CD8-positive, alpha-beta memory T cell (primary cell): ENCODE data around the gene AVPR2. TPM values are rescaled to one million over a fixed set of nuclear protein-coding genes. Genes with fewer than 3 reads are reported as not detected.

Source experiments
- CTCF ChIA-PET: fragments of 350-600 bp; sonication (Branson Sonifier 250); formaldehyde crosslinking; loops from one replicate; lab custom pipeline; 2021; ENCODE audit warnings: antibody characterized with exemption; lab: Charles Lee
- POLR2A ChIA-PET: fragments of 350-600 bp; sonication (Branson Sonifier 250); formaldehyde crosslinking; loops from one replicate; lab custom pipeline; 2021; ENCODE audit warnings: antibody characterized with exemption; lab: Charles Lee
- DNase-seq, 5 donors: peaks; one replicate each; pipeline versions ENCODE4 v3.0.0 to v3.0.0-alpha.2; 2020 to 2022; ENCODE audit warnings: mixed read lengths in 1 of 5
- H3K27ac ChIP-seq: one replicate; pipeline ENCODE4 v1.7.0; 2013; ENCODE audit warnings: low read depth, mild to moderate bottlenecking, low read length, moderate library complexity
- H3K27me3 ChIP-seq: 2 replicates; pipeline ENCODE4 v1.7.0; 2013; ENCODE audit warnings: low read length, mild to moderate bottlenecking; ENCODE audit not compliant: insufficient read depth, poor library complexity, severe bottlenecking
- H3K36me3 ChIP-seq: 2 replicates; pipeline ENCODE4 v1.7.0; 2013; ENCODE audit warnings: mild to moderate bottlenecking, low read length, moderate library complexity; ENCODE audit not compliant: insufficient read depth
- H3K4me1 ChIP-seq: 2 replicates; pipeline ENCODE4 v1.7.0; 2013; ENCODE audit warnings: mild to moderate bottlenecking, low read length, moderate library complexity; ENCODE audit not compliant: insufficient read depth
- H3K4me3 ChIP-seq: 2 replicates; pipeline ENCODE4 v1.7.0; 2013; ENCODE audit warnings: mild to moderate bottlenecking, low read length
- H3K9me3 ChIP-seq: 2 replicates; pipeline ENCODE4 v1.7.0; 2013; ENCODE audit warnings: mild to moderate bottlenecking, low read length
- H3K27ac Mint-ChIP-seq, 8 donors: one replicate each; pipeline ENCODE4 v1.8.0; 2020 to 2021; ENCODE audit warnings: mixed read lengths in 8 of 8, mild to moderate bottlenecking in 6 of 8, inconsistent platforms in 3 of 8, moderate library complexity in 3 of 8
- H3K27me3 Mint-ChIP-seq, 2 donors: one replicate each; pipeline ENCODE4 v1.8.0; 2020 to 2021; ENCODE audit warnings: mixed read lengths in 2 of 2, mild to moderate bottlenecking in 1 of 2, moderate library complexity in 1 of 2
- H3K36me3 Mint-ChIP-seq, 3 donors: one replicate each; pipeline ENCODE4 v1.8.0; 2020 to 2021; ENCODE audit warnings: mixed read lengths in 3 of 3, inconsistent platforms in 1 of 3, mild to moderate bottlenecking in 1 of 3
- H3K4me1 Mint-ChIP-seq, 3 donors: one replicate each; pipeline ENCODE4 v1.8.0; 2020 to 2021; ENCODE audit warnings: mixed read lengths in 3 of 3, inconsistent platforms in 1 of 3, mild to moderate bottlenecking in 1 of 3
- H3K4me3 Mint-ChIP-seq, 7 donors: one replicate each; pipeline ENCODE4 v1.8.0; 2020 to 2021; ENCODE audit warnings: mixed read lengths in 7 of 7, mild to moderate bottlenecking in 6 of 7, moderate library complexity in 4 of 7, inconsistent platforms in 2 of 7
- H3K9me3 Mint-ChIP-seq, 5 donors: one replicate each; pipeline ENCODE4 v1.8.0; 2020 to 2022; ENCODE audit warnings: mixed read lengths in 5 of 5, mild to moderate bottlenecking in 3 of 5, moderate library complexity in 2 of 5, inconsistent platforms in 1 of 5
- polyA plus RNA-seq: library from polyadenylated mRNA; unstranded; fragments of 300-500 nt; fragmentation: Illumina TruSeq; gene quantifications from one replicate; pipeline ENCODE4 v1.2.3, GENCODE V29; 2021
- total RNA-seq, 2 experiments: library from RNA; stranded (reverse); gene quantifications; one replicate each; pipeline ENCODE4 v1.2.3, GENCODE V29; 2021

Gene AVPR2
- total and polyA plus RNA-seq, 3 experiments from 2014 or later: not detected

DNA sequence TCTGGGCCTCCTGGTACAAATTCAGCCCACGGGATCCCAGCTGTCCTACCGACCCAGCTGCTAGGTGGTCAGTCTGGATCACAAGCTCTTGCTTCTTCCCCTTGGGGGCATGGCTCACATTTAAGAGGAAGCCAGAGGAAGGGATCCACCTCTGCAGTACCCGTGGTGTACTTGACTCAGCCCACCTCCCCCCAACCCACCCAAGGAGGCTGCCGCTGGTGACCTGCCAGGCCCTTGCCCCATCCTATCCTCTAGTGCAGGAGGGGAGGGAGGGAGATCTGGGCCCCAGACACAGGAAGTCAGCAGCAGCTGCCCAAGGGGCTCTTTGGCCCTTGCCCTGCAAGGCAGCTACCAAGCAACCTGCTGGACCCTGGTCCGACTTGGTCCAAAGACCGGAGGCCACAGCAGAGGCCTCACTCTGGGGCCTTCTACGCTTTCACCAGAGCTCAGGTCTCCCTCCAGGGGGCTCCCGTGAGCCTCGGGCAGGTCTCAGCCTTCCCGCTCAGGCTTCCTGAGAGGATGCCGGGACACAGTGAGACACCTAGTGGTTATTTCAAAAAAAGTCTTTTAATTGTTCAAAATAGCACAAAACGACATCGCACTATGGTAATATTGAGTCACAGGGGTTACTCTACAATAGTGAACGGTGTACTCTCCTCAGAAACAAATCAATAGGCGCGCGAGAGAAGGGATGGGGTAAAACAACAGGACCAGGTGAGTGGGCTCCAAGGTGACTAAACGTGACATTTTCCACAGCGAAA is 42.7 kb downstream of the AVPR2 start:
- ChIA-PET POLR2A (interaction anchor here (0.6 to 2.2 kb wide), 5 partner anchors 12 to 200 kb away, joined by 3 to 17 read pairs (median 4); partner anchors contain the start of genes ARHGAP4 and NAA10), CTCF (interaction anchor here (0.7 to 10.4 kb wide), 19 partner anchors 11 to 220 kb away, joined by 3 to 230 read pairs (median 4); partner anchors contain the start of genes ARHGAP4, HCFC1, IDH3G and NAA10)
- H3K27ac Mint-ChIP-seq: peak overlapping the region in 7 of 8 donors; percentile 59 to 93 (median 78)
- Histone ChIP-seq H3K9me3 (no peaks in the 10 kb centered on the region), H3K4me1 (peaks cover 13% of the 10 kb centered on the region), H3K27me3 (no peaks in the 10 kb centered on the region), H3K36me3 (peaks cover 10% of the 10 kb centered on the region), H3K27ac (no peak overlapping the region), H3K4me3 (no peak overlapping the region)
- H3K4me3 Mint-ChIP-seq: peak overlapping the region in 4 of 7 donors; percentile 0 to 17 (median 10)
- H3K27me3 Mint-ChIP-seq: peaks cover 0 to 2% of the 10 kb centered on the region in 2 donors
- H3K9me3 Mint-ChIP-seq: no peaks in the 10 kb centered on the region
- peaks cover 0 to 24% (median 8%) of the 10 kb centered on the region in 3 donors for H3K36me3 Mint-ChIP-seq
- peak; percentile 64 to 85 (median 75) for DNase-seq
- H3K4me1 Mint-ChIP-seq: peaks cover 9 to 15% (median 13%) of the 10 kb centered on the region in 3 donors

DNA sequence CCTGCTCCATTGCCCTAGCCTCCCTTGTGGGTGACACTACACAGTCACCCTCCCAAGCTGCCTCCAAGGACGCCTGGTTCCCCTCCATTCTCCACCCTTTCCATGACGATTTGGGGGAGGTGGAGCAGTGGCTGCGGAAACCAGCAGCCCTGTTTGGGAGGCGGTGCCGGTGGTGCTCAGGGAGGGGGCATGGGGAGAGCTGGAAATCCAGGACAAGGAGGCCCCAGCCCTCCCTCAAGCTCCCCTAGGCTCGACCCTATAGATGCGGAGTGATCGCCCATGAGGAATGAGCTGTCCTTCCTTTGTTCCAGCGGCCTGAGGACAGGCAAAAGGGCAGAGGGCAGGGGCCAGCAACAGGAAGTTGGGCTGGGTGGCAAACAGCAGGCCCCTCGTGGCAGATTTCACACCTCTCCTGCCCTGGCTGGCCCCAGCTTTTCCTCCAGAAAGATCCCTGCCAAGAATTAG is 43.6 kb downstream of the AVPR2 start:
- H3K27me3 ChIP-seq: no peaks in the 10 kb centered on the region
- no peak overlapping the region for H3K4me3 ChIP-seq
- Mint-ChIP-seq H3K4me1 (peaks cover 9 to 15% (median 13%) of the 10 kb centered on the region in 3 donors), H3K36me3 (peaks cover 0 to 29% (median 8%) of the 10 kb centered on the region in 3 donors), H3K9me3 (no peaks in the 10 kb centered on the region), H3K27me3 (peaks cover 0 to 2% of the 10 kb centered on the region in 2 donors), H3K27ac (peak overlapping the region in 4 of 8 donors; percentile 15 to 91 (median 39)), H3K4me3 (peak overlapping the region in 1 of 7 donors; percentile 20)
- POLR2A ChIA-PET: interaction anchor here (0.7 to 2.2 kb wide), 3 partner anchors 19 to 23 kb away, joined by 3 to 17 read pairs (median 3); partner anchors contain the start of gene ARHGAP4
- no peak overlapping the region for H3K27ac ChIP-seq
- H3K36me3 ChIP-seq: peaks cover 17% of the 10 kb centered on the region
- DNase-seq: no peak
- no peaks in the 10 kb centered on the region for H3K9me3 ChIP-seq
- CTCF ChIA-PET: interaction anchor here (0.9 to 10.4 kb wide), 9 partner anchors 8 to 204 kb away, joined by 3 to 230 read pairs (median 7); partner anchors contain the start of genes ARHGAP4, HCFC1, IDH3G and SSR4
- peaks cover 15% of the 10 kb centered on the region for H3K4me1 ChIP-seq

DNA sequence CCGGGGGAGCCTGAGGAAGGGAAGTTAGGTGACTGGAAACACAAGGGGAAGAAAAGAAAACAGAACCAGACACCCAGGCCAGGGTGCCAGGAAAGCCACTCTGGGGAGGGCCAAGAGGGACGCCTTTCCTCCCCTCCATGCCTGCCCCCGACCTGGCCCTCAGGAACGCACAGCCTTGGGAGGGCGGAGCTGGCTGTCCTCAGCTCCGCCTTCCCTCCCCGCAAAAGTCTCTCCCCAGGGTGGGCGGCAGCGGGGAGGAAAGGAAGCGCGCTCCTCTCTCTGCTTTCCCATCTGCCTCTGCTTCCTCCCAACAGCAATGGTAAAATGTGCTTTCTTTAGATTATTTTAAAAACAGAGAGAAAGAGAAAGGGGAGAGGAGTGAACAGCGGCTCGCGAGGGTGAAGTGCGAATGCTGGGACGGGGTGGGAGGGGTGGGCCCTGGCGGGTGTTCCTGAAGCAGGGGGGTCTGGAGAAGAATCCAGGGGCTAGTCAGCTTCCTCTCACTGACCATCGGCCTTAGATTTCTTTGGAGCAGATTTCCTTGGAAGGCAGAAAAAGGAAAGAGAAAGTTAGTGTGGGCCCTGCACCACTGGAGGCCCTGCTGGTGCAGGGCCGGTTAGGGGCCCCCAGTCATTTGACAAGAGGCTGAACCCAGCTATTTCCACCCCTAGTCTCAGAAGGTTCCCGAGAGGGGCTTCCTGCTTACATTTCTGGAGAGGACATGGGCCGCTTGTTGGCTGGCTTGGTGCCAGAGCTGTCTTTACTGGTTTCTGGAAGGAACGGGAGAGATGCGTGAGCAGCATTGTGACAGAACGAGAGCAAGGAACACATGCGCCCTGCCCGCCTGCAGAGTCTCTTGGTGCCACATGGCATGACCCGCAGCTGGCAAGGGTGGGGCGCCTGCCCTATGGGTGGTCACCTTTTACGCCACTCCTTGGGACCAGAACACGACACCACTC is 44.7 kb downstream of the AVPR2 start:
- H3K27me3 Mint-ChIP-seq: peaks cover 0 to 2% of the 10 kb centered on the region in 2 donors
- ChIA-PET POLR2A (interaction anchor here (1.0 to 1.7 kb wide), 5 partner anchors 15 to 223 kb away, joined by 3 to 4 read pairs (median 4); partner anchors contain the start of gene ARHGAP4), CTCF (interaction anchor here (0.9 to 10.4 kb wide), 7 partner anchors 9 to 195 kb away, joined by 3 to 230 read pairs (median 7); partner anchors contain the start of genes ARHGAP4, HCFC1, IDH3G and SSR4)
- Histone ChIP-seq H3K9me3 (no peaks in the 10 kb centered on the region), H3K27ac (no peak overlapping the region), H3K4me3 (no peak overlapping the region), H3K27me3 (no peaks in the 10 kb centered on the region), H3K4me1 (peaks cover 10% of the 10 kb centered on the region), H3K36me3 (peaks cover 17% of the 10 kb centered on the region)
- DNase-seq: no peak
- peaks cover 0 to 36% (median 8%) of the 10 kb centered on the region in 3 donors for H3K36me3 Mint-ChIP-seq
- peaks cover 9 to 20% (median 16%) of the 10 kb centered on the region in 3 donors for H3K4me1 Mint-ChIP-seq
- no peaks in the 10 kb centered on the region for H3K9me3 Mint-ChIP-seq
- H3K27ac Mint-ChIP-seq: peak overlapping the region in 5 of 8 donors; percentile 15 to 69 (median 38)
- H3K4me3 Mint-ChIP-seq: no peak overlapping the region

DNA sequence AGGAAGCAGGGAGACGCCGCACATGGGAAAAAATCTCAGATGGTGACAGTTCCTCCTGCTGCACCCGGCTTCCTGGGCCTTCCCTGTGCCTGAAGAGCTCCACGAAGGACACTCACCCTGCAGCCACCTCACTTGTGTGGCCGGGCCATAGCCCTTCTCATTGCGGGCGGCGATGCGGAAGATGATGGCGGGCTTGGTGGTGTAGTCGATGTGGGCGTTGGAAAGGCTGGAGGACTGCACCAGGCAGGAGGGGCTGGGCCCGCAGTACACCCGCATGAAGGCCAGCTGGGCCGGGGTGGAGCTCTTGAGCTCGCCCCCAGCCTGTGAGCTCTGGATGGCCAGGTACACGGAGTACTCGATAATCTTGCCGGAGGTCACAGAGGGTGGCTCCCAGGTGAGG is 45.7 kb downstream of the AVPR2 start:
- CTCF ChIA-PET: interaction anchor here (1.5 to 10.4 kb wide), 3 partner anchors 18 to 186 kb away, joined by 8 to 230 read pairs (median 54); partner anchors contain the start of genes ARHGAP4, HCFC1 and PLXNB3
- peaks cover 9 to 19% (median 16%) of the 10 kb centered on the region in 3 donors for H3K4me1 Mint-ChIP-seq
- Histone ChIP-seq H3K4me1 (peaks cover 10% of the 10 kb centered on the region), H3K27ac (no peak overlapping the region), H3K9me3 (no peaks in the 10 kb centered on the region), H3K27me3 (no peaks in the 10 kb centered on the region), H3K4me3 (no peak overlapping the region), H3K36me3 (peaks cover 17% of the 10 kb centered on the region)
- DNase-seq: no peak
- no peak overlapping the region for H3K4me3 Mint-ChIP-seq
- POLR2A ChIA-PET: interaction anchor here (1.1 to 1.7 kb wide), 5 partner anchors 16 to 224 kb away, joined by 3 to 4 read pairs (median 3); partner anchors contain the start of gene ARHGAP4
- peaks cover 0 to 43% (median 11%) of the 10 kb centered on the region in 3 donors for H3K36me3 Mint-ChIP-seq
- peaks cover 0 to 2% of the 10 kb centered on the region in 2 donors for H3K27me3 Mint-ChIP-seq
- peak overlapping the region in 3 of 8 donors; percentile 8 to 57 (median 40) for H3K27ac Mint-ChIP-seq
- no peaks in the 10 kb centered on the region for H3K9me3 Mint-ChIP-seq

DNA sequence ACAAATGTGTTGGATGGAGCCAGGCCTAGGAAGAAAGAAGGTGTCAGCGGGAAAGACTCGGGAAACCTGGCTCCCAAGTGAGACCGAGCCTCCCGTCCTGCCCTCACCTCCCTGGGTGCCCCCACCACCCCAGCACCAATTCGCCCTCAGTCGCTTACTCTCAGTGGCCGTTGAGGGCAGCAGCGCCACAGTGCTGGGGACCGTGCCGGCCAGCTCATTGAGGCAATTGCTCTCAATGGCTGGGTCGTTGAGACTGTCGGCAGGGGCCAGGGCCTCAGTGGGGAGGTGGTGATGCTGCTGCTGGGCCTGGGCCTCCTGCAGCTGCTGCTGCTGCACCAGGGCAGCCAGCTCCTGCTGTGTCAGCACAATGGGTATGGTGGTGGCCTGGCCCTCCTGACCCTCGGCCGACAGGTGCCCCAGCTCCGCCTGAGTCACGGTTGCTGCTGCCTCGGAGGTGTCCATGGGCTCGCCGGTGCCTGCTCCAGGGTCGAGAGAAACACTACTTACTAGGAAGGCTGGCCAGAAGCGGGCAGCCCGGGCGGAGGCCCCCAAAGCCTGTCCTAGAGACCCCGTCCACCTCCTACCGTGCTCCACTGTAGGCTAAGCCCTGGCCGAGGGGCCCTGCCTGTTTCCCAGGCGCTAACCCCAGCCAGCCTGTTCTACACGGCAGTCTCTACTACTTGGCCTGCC is 47.4 kb downstream of the AVPR2 start:
- H3K9me3 Mint-ChIP-seq: no peaks in the 10 kb centered on the region
- H3K4me3 ChIP-seq: no peak overlapping the region
- no peaks in the 10 kb centered on the region for H3K9me3 ChIP-seq
- no peak overlapping the region for H3K4me3 Mint-ChIP-seq
- peaks cover 0 to 58% (median 15%) of the 10 kb centered on the region in 3 donors for H3K36me3 Mint-ChIP-seq
- no peaks in the 10 kb centered on the region for H3K27me3 ChIP-seq
- peaks cover 10% of the 10 kb centered on the region for H3K4me1 ChIP-seq
- no peaks in the 10 kb centered on the region for H3K27me3 Mint-ChIP-seq
- peak overlapping the region in 1 of 8 donors; percentile 65 for H3K27ac Mint-ChIP-seq
- ChIA-PET CTCF (interaction anchor here (1.5 to 10.4 kb wide), 3 partner anchors 16 to 188 kb away, joined by 8 to 230 read pairs (median 54); partner anchors contain the start of genes ARHGAP4, HCFC1 and PLXNB3), POLR2A (interaction anchor here (1.4 kb wide), 1 partner anchor 15 kb away, joined by 5 read pairs; no protein-coding TSS in a partner anchor)
- H3K4me1 Mint-ChIP-seq: peaks cover 9 to 19% (median 16%) of the 10 kb centered on the region in 3 donors
- H3K27ac ChIP-seq: no peak overlapping the region
- no peak for DNase-seq
- H3K36me3 ChIP-seq: peaks cover 21% of the 10 kb centered on the region

DNA sequence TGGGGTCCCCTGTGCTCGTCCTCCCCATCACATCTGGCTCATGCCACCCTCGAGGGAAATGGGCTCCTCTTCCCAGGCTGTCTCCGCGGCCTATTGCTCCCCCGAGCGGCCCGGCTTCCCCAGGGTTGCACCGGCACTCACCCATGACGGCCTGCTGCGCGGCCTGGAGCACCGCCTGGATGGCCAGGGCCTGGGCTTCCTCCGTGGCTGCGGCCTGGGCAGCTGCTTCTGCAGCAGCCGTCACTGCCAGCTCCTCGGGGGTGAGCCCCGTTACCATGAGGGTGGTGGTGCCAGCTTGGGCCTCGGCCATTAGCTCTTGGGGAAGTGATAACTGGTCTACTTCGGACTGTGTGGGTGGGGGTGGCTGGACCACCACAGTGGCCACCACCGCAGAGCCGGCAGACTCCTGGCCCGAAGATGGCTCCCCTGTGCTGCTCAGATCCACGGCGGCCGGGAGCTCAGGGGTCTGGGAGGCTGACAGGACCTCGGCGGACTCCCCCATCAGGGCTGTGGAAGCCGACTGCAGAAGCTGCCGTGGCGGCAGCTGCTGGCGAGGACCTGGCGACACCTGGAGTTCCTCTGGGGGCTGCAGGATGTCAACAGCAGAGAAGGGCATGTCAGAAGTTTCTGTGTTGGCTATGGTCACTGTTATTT is 48.0 kb downstream of the AVPR2 start:
- Mint-ChIP-seq H3K4me3 (no peak overlapping the region), H3K27ac (peak overlapping the region in 2 of 8 donors; percentile 43 to 76), H3K9me3 (no peaks in the 10 kb centered on the region), H3K27me3 (no peaks in the 10 kb centered on the region), H3K36me3 (peaks cover 0 to 63% (median 13%) of the 10 kb centered on the region in 3 donors), H3K4me1 (peaks cover 6 to 16% (median 13%) of the 10 kb centered on the region in 3 donors)
- Histone ChIP-seq H3K4me1 (peaks cover 9% of the 10 kb centered on the region), H3K27ac (no peak overlapping the region), H3K36me3 (peaks cover 21% of the 10 kb centered on the region), H3K4me3 (no peak overlapping the region), H3K27me3 (no peaks in the 10 kb centered on the region), H3K9me3 (no peaks in the 10 kb centered on the region)
- ChIA-PET CTCF (interaction anchor here (0.9 to 10.4 kb wide), 2 partner anchors 27 to 188 kb away, joined by 3 to 230 read pairs; partner anchors contain the start of genes ARHGAP4 and PLXNB3), POLR2A (no interaction called here)
- DNase-seq: no peak
